GM19043 (cell line): Measurements from ENCODE around the gene ATP2C2.
"Not testable (repeated sequence)": the region's sequence is repeated elsewhere in the genome, so short reads cannot be mapped to it uniquely, and the experiment has no call there.

Experiments
- ATAC-seq: cut with Tn5 transposase; IDR thresholded peaks from one replicate; pipeline ENCODE4 v1.9.1; 2021; ENCODE audit warnings: low read depth; ENCODE audit not compliant: unreplicated experiment

Gene ATP2C2

DNA sequence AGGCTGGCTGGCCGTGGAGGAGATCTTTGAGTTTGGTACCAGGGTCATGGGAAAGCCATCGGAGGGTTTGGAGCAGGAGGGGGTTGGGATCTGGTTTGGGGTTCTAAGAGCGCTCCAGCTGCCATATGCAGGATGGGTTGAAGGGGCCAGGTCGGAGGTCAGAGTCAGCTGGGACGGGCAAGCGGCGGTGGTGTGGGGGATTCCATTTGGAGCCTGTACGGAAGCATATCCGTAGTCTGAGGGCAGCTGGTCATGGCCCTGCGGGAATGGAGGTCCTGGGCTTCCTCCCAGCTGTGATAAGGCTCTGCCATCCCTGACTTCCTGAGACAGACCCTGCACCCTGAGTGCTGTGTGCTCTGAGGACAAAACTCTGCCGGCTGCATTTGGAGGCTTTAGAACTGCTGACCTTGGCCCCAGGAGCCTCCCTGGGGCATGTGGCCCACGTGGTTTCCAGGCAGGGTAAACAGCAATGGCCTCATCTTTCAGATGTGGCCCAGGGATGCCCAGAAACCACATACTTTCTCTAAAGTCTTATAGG lies 46.5 kb downstream of the ATP2C2 start:
- no peak for ATAC-seq

DNA sequence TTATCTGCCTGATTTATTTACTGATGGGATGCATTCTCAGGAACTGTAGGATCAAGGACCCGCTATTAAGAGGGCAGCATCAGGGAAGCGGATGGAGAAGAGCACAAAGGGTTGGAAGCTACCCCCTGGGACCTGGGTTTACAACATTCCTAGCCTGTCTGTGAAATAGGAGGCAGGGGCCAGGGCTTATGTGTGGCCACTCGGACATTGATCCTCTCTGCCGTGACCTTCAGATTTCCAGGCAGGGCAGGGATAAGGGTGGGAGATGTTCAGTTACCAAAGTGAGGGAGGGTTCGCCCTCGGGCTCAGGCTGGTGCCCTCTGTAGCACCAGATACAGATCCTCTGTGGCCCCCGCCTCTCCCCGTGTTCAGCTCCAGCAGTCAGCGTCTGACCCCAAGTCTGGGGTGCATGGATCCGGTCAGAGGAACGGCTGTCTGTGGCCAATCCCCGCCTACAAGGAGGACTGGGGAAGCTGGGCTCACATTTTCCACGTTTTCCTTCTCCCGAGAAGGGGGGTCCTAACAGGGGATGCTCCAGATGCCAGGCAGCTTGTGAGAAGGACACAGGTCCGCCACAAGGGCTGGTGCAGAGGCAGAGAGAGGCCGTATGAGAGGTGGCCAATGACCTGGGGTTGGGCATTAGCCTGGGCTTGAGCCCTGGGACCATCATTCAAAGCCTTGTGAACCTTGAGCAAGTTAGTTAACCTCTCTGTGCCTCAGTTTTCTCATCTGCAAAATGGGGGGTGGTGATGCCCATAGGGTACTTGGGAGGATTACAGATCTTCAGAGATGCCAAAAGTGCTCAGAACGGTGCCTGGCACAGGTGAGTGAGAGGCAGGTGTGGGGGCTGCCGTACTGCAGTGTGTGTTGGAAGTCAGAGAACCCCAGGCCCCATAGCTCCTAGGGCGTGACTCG lies 48.3 kb downstream of the ATP2C2 start:
- ATAC-seq = no peak

DNA sequence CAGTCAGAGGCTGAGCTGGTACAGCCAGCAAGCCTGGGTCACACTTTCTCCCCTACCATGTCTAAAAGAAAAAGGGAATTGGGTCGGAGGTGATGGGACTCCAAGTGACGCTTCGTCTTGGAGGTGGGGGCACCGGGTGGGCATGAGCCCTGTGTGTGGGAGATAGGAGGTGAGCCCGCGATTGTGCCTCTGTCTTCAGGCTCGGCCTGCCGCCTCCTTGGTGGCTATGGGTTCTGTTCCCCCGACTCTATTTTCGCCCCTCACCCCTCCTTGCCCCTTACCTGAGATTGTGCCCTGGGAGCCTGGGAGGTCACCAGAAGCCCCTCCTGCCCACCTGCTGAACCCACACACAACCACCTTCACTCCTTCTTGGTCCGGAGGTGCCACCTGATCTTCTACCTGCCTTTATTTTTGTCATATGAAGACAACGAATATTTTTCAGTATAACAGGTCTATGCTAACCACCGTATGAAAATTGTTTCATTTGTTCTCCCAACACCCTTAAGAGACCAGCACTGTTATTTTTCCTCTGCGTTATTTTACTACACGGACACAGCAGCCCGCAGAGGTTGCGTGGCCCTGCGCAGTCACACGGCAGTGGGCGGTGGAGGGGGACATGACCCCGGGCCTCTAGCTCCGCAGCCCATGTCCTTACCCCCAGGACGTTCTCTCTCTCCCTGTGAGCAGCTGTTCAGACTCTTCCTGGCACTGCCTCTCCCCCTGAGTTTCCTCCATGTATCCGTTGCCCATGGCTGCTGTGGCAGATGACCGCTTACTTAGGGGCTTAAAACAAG lies 49.9 kb downstream of the ATP2C2 start:
- no peak for ATAC-seq

DNA sequence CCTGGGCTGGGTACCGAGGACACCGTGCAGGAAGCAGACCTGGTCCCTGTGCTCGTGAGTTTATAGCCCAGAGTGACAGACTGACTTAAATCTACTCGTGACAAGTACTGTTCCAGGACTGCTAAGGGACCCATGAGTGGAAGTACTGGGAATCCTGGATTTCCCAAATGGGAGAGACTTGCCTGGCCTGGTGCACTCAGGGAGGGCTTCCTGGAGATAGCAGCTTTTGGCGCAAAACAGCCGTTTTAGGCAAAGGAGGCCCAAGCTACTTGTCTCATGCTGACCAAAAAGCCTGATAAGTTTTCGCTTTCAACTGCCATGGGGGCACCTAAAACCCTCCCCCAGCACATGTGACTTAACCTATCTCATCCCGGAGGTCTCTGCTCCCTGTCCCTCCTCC lies 51.4 kb downstream of the ATP2C2 start:
- no peak for ATAC-seq

DNA sequence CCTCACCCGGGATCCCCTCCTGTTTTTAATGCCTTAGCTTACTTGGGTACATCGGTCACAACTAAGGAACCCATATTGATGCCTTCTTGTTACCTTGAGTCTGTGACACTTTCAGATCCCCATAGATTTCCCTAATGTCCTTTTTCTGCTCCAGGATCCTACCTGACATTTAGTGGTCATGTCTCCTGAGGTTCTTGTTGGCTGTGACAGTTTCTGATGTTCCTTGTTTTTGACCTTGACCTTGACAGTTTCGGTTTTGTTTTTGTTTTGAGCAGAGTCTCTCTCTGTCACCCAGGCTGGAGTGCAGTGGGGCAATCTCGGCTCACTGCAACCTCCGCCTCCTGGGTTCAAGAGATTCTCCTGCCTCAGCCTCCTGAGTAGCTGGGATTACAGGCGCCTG lies 52.2 kb downstream of the ATP2C2 start:
- not testable (repeated sequence) for ATAC-seq

DNA sequence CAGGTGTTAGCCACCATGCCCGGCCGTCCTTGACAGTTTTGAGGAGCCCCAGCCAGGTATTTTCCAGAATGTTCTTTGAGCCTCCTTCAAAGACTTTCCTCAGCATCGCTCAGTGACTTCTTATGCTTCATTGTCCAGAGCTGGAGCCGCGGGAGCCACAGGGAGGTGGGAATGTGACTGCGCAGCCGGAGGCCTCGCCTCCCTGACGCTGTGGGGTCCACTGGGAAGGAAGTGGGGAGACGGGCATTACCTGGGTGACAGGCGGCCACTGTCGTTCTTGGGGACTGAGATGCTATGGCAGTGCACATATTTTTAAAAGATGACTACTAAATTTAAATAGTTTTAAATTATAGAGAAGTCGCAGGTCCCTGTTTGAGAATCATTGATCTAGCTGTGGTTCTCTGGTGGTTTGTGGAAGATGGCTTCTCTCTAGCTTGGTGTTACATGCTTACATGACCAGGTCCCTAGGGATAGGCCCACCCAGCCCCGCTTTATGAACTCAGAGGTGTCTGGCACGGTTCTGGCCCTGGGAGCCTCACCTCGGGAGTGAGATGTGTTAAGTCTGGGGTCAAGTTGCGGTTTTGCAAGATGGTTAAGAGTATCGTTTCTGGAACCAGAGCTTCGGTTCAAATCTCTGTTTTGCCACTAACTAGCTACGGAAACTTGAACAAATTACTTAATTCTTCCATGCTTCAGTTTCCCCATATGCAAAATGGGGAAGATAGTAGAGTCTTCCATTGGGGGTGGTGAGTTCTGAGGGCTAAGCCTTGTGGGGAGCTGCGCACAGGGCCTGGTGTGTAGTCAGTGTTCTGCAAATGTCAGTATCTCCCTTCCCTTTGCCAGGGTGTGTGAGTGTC lies 53.0 kb downstream of the ATP2C2 start:
- no peak for ATAC-seq

DNA sequence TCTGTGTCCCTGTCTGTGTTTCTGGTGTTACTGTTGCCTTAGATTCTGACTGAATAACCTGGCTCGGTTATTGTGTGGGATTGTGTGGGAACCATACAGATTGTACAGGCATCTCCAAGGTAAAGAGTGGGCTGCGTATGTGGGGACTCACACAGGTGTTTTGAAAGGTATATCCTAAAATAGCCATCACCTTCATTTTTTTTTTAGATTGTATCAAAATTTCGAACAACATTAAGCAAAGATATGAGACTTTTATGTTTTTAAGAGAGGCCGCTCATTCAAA lies 53.5 kb downstream of the ATP2C2 start:
- no peak for ATAC-seq

DNA sequence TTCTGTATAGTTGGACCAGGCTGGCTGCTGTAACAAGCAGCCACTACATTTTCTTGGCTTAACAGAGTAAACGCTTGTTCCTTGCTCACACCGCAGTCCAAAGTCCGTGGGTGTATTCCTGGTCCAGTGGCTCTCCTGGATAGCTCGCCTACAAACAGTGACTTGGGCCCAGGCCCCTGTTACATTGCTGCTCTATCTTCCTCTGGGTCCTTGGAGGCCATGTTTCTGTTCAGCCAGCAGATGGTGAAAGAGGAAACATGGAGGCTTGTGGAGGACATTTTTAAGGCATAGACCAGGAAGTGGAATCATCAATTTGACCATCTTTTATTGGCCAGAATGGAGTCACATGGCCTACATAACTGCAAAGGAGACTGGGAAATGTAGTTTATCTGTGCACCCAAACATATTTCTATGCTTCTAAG lies 55.1 kb downstream of the ATP2C2 start:
- no peak for ATAC-seq

DNA sequence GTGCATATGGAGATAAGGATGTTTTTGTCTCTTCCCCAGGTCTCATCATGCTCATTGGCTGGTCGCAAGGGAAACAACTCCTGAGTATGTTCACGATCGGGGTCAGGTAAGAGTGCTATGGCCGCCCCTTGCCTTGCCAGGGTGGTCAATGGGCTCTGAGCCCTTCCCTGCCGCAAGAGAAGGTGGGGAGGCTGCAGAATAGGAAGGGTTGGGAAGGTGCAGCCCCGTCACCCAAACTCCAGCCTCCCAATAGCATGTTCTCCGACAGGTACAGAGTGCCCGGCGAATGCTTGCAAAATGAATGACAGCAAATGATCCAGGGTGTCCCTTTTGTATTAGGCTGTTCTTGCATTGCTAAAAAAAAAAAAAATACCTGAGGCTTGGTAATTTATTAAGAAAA lies 57.4 kb downstream of the ATP2C2 start:
- ATAC-seq = no peak

DNA sequence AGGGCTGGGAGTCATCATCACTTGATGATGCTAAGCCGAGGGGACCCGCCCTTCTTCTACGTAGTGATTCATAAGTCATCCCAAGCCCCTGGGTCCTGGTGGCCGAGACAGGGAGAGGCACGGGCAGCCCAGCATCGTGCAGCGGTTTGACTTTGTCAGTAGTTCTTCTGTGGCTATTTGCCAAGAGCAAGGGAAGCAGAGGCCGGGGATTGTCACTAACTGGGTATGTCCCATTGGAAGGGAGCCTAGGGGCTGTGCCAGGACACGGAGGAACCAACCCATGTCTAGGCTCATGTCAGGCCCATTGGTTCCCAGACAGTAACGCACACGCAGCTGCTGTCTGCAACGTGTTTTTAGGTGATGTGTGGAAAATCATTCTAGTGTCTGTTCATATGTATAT lies 58.5 kb downstream of the ATP2C2 start:
- no peak for ATAC-seq

DNA sequence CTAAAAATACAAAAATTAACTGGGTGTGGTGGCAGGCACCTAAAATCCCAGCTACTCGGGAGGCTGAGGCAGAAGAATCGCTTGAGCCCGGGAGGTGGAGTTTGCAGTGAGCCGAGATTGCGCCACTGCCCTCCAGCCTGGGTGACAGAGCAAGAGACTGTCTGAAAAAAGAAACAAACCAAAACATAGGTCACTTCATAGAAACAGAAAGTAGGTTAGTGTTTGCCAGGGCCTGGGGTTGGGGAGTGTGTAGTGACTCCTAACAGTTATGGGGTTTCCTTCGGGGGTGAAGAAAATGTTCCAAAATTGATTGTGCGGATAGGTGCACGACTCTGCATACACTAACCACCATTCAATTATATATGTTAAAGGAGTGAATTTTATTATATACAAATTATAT lies 59.2 kb downstream of the ATP2C2 start:
- no peak for ATAC-seq

DNA sequence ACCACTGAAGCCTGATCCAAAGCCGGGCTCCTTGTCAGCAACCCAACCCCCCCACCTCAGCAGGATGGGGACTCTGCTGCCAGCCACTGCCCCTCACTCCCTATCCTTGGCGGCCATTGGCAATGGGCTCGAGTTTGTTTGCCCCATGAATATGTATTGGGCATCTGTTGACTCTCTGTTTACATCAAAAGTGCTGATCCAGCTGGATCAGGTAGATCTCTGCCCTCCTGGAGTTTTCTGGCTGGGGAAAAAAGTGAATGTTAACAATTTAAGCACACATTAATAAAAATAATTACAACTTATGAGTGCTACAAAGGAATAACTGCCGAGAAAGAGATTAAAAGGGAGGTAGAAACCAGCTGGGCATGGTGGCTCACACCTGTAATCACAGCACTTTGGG lies 62.5 kb downstream of the ATP2C2 start:
- no peak for ATAC-seq

DNA sequence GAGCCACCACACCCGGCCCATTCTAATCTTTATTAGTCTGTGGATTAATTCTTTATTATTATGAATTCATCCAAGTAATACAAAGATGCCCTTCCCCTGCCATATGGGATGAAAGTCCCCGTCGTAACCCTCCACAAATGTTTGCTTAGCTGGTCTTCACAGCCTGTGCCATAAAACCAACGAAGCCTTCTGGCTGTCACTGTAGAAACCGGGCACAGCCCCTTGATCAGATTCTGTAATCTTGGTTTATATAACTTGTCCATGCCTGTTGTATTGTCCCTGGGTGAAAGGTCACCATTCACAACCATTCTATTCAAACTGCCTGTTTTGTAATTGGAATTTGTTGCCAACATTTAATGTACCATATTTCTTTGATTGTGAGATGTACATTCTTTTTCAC lies 66.5 kb downstream of the ATP2C2 start:
- no peak for ATAC-seq

DNA sequence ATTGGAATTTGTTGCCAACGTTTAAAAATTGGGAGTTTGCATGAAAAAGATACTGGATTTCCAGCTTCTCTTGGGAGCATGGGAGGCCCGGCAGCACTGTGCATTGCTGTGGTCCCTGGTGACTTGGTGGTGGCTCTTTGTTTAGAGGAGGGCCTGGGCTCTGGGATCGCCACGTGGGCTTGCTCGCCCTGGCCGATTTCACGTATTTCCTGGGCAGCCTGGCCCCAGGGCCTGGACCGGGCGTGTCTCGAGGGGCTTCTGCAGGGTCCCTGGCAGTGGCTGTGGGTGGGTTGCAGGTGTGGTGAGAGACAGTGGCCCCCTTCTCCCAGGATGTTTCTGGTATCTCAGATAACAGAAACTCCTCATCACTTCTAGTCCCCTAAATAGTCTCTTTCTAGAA lies 67.9 kb downstream of the ATP2C2 start:
- ATAC-seq = no peak

DNA sequence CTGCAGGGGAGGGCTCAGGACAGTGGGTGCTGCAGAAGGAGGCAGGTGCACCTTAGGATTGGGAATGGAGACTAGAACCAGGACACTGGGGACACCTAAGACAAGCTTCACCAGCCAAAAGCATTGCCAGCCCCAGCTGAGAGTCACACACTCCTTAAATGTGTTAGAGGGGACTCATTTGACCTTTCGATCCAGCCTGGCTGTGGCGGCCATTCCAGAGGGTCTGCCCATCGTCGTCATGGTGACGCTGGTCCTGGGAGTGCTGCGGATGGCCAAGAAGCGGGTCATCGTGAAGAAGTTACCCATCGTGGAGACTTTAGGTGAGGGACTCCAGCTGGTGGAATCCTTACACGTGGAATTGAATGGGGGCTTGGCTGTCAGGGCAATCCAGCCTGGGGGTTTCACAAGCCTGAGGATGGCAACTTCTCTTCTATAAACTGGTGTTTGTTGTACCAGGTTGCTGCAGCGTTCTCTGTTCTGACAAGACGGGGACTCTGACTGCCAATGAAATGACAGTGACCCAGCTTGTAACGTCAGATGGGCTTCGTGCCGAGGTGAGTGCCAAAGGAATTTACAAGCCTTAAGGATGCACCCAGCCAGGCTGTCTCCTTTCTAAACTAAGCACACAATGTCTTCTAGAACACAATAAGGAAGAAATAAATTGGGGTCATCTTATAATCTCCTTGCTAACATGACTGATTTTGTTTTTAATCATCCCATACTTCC lies 70.8 kb downstream of the ATP2C2 start:
- ATAC-seq = no peak

DNA sequence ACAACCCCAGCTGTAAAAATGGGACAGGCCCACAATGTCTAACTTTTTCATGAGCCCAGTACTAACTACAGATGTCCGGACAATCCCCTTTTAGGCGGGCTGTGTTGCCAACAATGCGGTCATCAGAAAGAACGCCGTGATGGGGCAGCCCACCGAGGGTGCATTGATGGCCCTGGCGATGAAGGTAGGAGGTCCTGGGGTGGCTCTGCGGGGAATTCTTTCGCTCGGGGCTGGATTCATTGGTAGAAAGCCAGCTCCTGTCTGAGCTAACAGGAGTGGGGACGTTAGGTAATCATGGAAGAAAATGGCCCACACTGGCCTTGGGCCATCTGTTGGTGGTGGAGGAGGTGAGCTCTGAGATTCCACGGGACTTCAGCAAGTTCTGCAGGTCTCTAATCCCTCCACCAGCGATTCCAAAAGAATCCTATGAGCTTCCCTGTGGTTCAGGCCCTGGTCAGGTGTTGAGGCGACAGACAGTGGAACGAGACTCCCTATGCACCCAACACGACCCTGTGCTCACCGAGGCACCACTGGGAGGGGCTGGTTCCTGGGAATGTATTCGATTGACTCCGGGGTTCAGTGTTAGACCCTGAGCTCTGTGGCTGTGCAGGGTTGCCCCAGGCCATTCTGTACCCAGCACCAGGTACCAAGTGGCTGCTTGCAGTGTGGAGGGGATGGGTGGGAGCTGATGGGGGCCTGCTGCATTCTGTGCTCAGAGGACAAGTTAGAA lies 74.2 kb downstream of the ATP2C2 start:
- ATAC-seq = no peak

DNA sequence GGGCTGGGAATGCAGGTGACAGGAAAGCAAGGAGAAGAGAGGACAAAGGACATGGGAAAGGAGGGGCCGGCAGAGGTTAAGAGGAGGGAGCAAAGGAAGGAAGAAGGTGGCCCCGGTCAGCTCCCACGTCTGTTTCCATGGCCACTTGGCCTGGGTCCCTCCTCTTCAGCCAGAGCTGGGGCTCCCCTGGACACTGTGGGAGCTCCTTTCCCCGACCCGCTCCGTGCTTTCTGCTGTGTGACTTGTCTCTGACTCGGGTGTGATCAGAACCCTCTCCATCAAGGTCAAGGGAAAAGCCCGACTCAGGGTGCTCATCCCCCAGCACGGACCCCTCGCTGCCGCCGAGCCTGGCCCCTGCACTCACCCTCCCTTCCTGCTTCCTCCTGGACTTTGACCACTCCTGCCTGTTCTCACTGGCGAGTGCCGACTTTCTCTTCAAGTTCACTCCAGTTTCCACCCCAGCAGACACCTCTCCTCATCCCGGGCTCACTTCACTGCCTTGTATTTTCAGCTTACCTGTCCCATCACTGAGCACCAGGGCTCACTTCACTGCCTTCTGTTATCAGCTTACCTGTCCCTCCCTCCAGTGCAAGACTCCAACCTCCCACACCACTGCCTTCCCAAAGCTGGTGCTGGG lies 74.9 kb downstream of the ATP2C2 start:
- no peak for ATAC-seq

DNA sequence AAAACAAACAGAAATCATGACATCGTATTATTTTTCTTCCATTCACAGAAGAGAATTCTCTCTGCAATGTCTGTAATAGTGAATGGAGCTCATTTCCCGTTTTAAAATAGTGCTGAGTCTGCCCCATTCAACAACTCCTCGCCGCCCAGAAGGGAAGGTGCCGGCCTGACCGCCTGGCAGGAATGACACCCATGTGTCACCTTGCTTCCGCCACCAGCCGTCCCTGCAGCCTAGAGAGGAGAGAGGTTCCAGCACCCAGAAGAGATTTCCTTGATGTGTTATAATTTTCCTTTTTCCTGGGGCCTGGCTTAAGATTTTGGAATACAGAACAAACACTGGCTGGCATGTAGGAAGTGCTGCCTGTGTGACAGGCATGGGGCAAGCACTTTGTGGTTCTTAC lies 76.1 kb downstream of the ATP2C2 start:
- ATAC-seq = no peak

DNA sequence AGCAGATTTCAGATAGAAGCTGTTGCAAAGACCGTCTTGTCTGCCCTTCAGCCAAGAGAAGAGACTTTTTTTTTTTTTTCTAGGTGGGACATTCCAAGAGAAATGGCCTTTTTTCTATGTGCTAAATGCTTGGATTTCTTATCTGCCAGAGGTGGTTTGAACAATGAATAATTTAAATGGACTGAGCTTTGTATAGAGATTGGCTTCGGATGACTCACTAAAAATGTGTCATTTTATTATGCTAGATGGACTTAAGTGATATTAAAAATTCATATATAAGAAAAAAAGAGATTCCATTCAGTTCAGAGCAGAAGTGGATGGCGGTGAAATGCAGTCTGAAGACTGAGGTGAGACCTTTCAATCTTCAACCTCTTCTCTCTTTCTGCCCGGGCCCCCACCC lies 77.7 kb downstream of the ATP2C2 start:
- no peak for ATAC-seq
